ENCODE measurements around the gene SV2C.

GRCh38 chr5:76134003-76134402, 50.8 kb downstream of the SV2C start:
- TF ChIP-seq CTCF (IDR thresholded peaks at IDR 0.05) (no peak), EZH2 (IDR thresholded peaks at IDR 0.05) (no peak)
